Measurements from ENCODE around the gene SLC13A2. TPM values are rescaled to one million over a fixed set of nuclear protein-coding genes. Genes with fewer than 3 reads are reported as not detected.

Gene SLC13A2
- total RNA-seq, 6 donors from 2014 or later, result 0.10 to 0.61 (median 0.14) TPM; not detected in 3

GRCh38 chr17:28530926-28531325, 57.5 kb downstream of the SLC13A2 start:
- Histone ChIP-seq H3K27me3 (no peaks in the 10 kb centered on the region), H3K27ac (no peak overlapping the region), H3K9me3 (no peaks in the 10 kb centered on the region), H3K4me3 (no peak overlapping the region), H3K4me1 (peaks cover 0 to 35% (median 12%) of the 10 kb centered on the region in 4 donors), H3K36me3 (no peaks in the 10 kb centered on the region)
- 80 to 87% methylated on average over 6 to 7 of the region's 7 CpGs for WGBS, 2 donors
- ATAC-seq (ENCODE audit: low FRiP score in 2 of 2) (no peak), DNase-seq (no peak)
- TF ChIP-seq POLR2AphosphoS5 (IDR thresholded peaks at IDR 0.05) (no peak), POLR2A (IDR thresholded peaks at IDR 0.05) (no peak), EP300 (IDR thresholded peaks at IDR 0.05) (no peak), CTCF (IDR thresholded peaks at IDR 0.05) (no peak)

GRCh38 chr17:28532050-28532960, 58.9 kb downstream of the SLC13A2 start:
- H3K27ac ChIP-seq, result no peak overlapping the region
- DNase-seq (no peak), ATAC-seq (ENCODE audit: low FRiP score in 2 of 2) (no peak)
- H3K9me3 ChIP-seq, result no peaks in the 10 kb centered on the region
- WGBS, 2 donors, result 70 to 88% methylated on average over 5 of the region's 7 CpGs
- no peaks in the 10 kb centered on the region for H3K36me3 ChIP-seq
- no peaks in the 10 kb centered on the region for H3K27me3 ChIP-seq
- no peak overlapping the region for H3K4me3 ChIP-seq
- H3K4me1 ChIP-seq, result peaks cover 0 to 28% (median 7%) of the 10 kb centered on the region in 4 donors
- TF ChIP-seq POLR2A (IDR thresholded peaks at IDR 0.05), result no peak
- TF ChIP-seq POLR2AphosphoS5 (IDR thresholded peaks at IDR 0.05), result no peak
- TF ChIP-seq EP300 (IDR thresholded peaks at IDR 0.05), result no peak
- no peak for TF ChIP-seq CTCF (IDR thresholded peaks at IDR 0.05)

- TF ChIP-seq POLR2A (IDR thresholded peaks at IDR 0.05) (no peak), CTCF (IDR thresholded peaks at IDR 0.05) (no peak), EP300 (IDR thresholded peaks at IDR 0.05) (no peak), POLR2AphosphoS5 (IDR thresholded peaks at IDR 0.05) (no peak)
- no peaks in the 10 kb centered on the region for H3K36me3 ChIP-seq
- no peak for ATAC-seq (ENCODE audit: low FRiP score in 2 of 2)
- peaks cover 0 to 23% (median 3%) of the 10 kb centered on the region in 4 donors for H3K4me1 ChIP-seq
- H3K4me3 ChIP-seq, result no peak overlapping the region
- no peaks in the 10 kb centered on the region for H3K27me3 ChIP-seq
- 65 to 72% methylated on average over 14 to 15 of the region's 16 CpGs for WGBS, 2 donors
- H3K9me3 ChIP-seq, result no peaks in the 10 kb centered on the region
- no peak overlapping the region for H3K27ac ChIP-seq
- DNase-seq, result peak in 1 of 2 donors; percentile 47
Observed at GRCh38 chr17:28533091-28533807, 59.8 kb downstream of the SLC13A2 start.

- ATAC-seq (ENCODE audit: low FRiP score in 2 of 2) (no peak), DNase-seq (peak in 1 of 2 donors; percentile 65)
- H3K36me3 ChIP-seq, result no peaks in the 10 kb centered on the region
- H3K4me1 ChIP-seq, result peaks cover 0 to 19% (median 3%) of the 10 kb centered on the region in 4 donors
- H3K4me3 ChIP-seq, result no peak overlapping the region
- H3K9me3 ChIP-seq, result no peaks in the 10 kb centered on the region
- H3K27ac ChIP-seq, result peak overlapping the region in 1 of 4 donors; percentile 66
- WGBS, 2 donors, result 71 to 95% methylated on average over 3 to 11 of the region's 11 CpGs
- no peak for TF ChIP-seq EP300 (IDR thresholded peaks at IDR 0.05)
- no peak for TF ChIP-seq CTCF (IDR thresholded peaks at IDR 0.05)
- no peak for TF ChIP-seq POLR2AphosphoS5 (IDR thresholded peaks at IDR 0.05)
- TF ChIP-seq POLR2A (IDR thresholded peaks at IDR 0.05), result no peak
- H3K27me3 ChIP-seq, result no peaks in the 10 kb centered on the region
Observed at GRCh38 chr17:28534740-28535375, 61.4 kb downstream of the SLC13A2 start.

Measured in upper lobe of left lung (tissue), 6 donors.